ENCODE data around the gene SPOCK1.

Gene SPOCK1

GRCh38 chr5:137185193-137185592 is 313.9 kb downstream of the SPOCK1 start:
- no peak for DNase-seq

- DNase-seq, result no peak
Observed at GRCh38 chr5:137184734-137185133, 314.4 kb downstream of the SPOCK1 start.

GRCh38 chr5:137182576-137182975 is 316.6 kb downstream of the SPOCK1 start:
- DNase-seq, result no peak

- no peak for DNase-seq
Observed at GRCh38 chr5:137181667-137182066, 317.5 kb downstream of the SPOCK1 start.

GRCh38 chr5:137179203-137179602 is 319.9 kb downstream of the SPOCK1 start:
- no peak for DNase-seq

- no peak for DNase-seq
Observed at GRCh38 chr5:137176609-137177008, 322.5 kb downstream of the SPOCK1 start.

GRCh38 chr5:137176126-137176525 is 323.0 kb downstream of the SPOCK1 start:
- no peak for DNase-seq

GRCh38 chr5:137174196-137174595 is 324.9 kb downstream of the SPOCK1 start:
- DNase-seq, result no peak

GRCh38 chr5:137172258-137172657 is 326.9 kb downstream of the SPOCK1 start:
- DNase-seq, result no peak

GRCh38 chr5:137167187-137167586 is 331.9 kb downstream of the SPOCK1 start:
- no peak for DNase-seq

- DNase-seq, result no peak
Observed at GRCh38 chr5:137164961-137165360, 334.2 kb downstream of the SPOCK1 start.

GRCh38 chr5:137164536-137164935 is 334.6 kb downstream of the SPOCK1 start:
- DNase-seq, result no peak

- DNase-seq, result no peak
Observed at GRCh38 chr5:137158691-137159090, 340.4 kb downstream of the SPOCK1 start.

- DNase-seq, result no peak
Observed at GRCh38 chr5:137156180-137156579, 342.9 kb downstream of the SPOCK1 start.

GRCh38 chr5:137155261-137156000 is 343.7 kb downstream of the SPOCK1 start:
- DNase-seq, result no peak

- DNase-seq, result no peak
Observed at GRCh38 chr5:137152616-137153015, 346.5 kb downstream of the SPOCK1 start.

GRCh38 chr5:137148655-137149054 is 350.5 kb downstream of the SPOCK1 start:
- DNase-seq, result no peak

- no peak for DNase-seq
Observed at GRCh38 chr5:137148159-137148558, 351.0 kb downstream of the SPOCK1 start.

GRCh38 chr5:137147346-137147745 is 351.8 kb downstream of the SPOCK1 start:
- DNase-seq, result no peak

- DNase-seq, result no peak
Observed at GRCh38 chr5:137146402-137146890, 352.7 kb downstream of the SPOCK1 start.

- DNase-seq, result no peak
Observed at GRCh38 chr5:137145721-137146120, 353.4 kb downstream of the SPOCK1 start.

- no peak for DNase-seq
Observed at GRCh38 chr5:137144656-137145055, 354.5 kb downstream of the SPOCK1 start.

- no peak for DNase-seq
Observed at GRCh38 chr5:137142764-137143605, 356.1 kb downstream of the SPOCK1 start.

- no peak for DNase-seq
Observed at GRCh38 chr5:137142346-137142745, 356.8 kb downstream of the SPOCK1 start.
